GM12878 (cell line): ENCODE results near the gene HPGD. TPM values are rescaled to one million over a fixed set of nuclear protein-coding genes. Genes with fewer than 3 reads are reported as not detected.

Experiments
- ATAC-seq: fragments of 200-7000 bp; cut with Tn5 transposase; 3 replicates; pipeline ENCODE4 v1.9.1; 2020; ENCODE audit warnings: mild to moderate bottlenecking, moderate library complexity
- BruUV-seq: library from RNA; stranded (reverse); fragments of 400-500 nt; replicated peaks from 2 replicates; lab custom pipeline; 2021; lab: Mats Ljungman, UMichigan
- CTCF ChIA-PET: fragments of 300-600 bp; sonication (Branson Sonifier 250); formaldehyde crosslinking; extraction: SDS; loops from one replicate; lab custom pipeline; 2021; ENCODE audit warnings: inconsistent platforms; lab: Yijun Ruan, JAX
- POLR2A ChIA-PET: fragments of 350-600 bp; formaldehyde crosslinking; extraction: SDS; loops from one replicate; lab custom pipeline; 2021; ENCODE audit warnings: inconsistent platforms; lab: Charles Lee
- RAD21 ChIA-PET: fragments of 300-600 bp; sonication (Branson Sonifier 250); formaldehyde crosslinking; loops from one replicate; lab custom pipeline; 2023; ENCODE audit warnings: antibody characterized with exemption; ENCODE audit not compliant: unreplicated experiment; lab: Charles Lee
- SMC1A ChIA-PET: fragments of 300-600 bp; sonication (Branson Sonifier 250); formaldehyde crosslinking; loops from one replicate; lab custom pipeline; 2023; ENCODE audit not compliant: unreplicated experiment, uncharacterized antibody; lab: Charles Lee
- DNase-seq: peaks from one replicate; pipeline ENCODE4 v3.0.0-alpha.2; 2011; ENCODE audit warnings: low read depth, low spot score
- FAIRE-seq: peaks from 3 replicates; lab custom pipeline; 2011; peaks lifted over from hg19 to GRCh38; lab: Jason Lieb, UNC
- H2AFZ ChIP-seq: 2 replicates; pipeline ENCODE4 v1.6.0; 2011; ENCODE audit warnings: low read depth, low read length, control low read depth; ENCODE audit not compliant: control insufficient read depth
- H3K27ac ChIP-seq: 2 replicates; pipeline ENCODE4 v1.5.1; 2011; ENCODE audit warnings: control low read depth; ENCODE audit not compliant: control insufficient read depth, insufficient read depth
- H3K27me3 ChIP-seq, 2 experiments: replicated peaks in 1 of 2; 2 replicates each; pipeline versions ENCODE4 v1.6.0 to v1.6.1; 2011; ENCODE audit warnings: low read length in 1 of 2; ENCODE audit not compliant: control insufficient read depth in 2 of 2, insufficient read depth in 2 of 2
- H3K36me3 ChIP-seq, 2 experiments: 2 replicates each; pipeline ENCODE4 v1.5.1; 2011; ENCODE audit warnings: low read length in 1 of 2; ENCODE audit not compliant: control insufficient read depth in 2 of 2, insufficient read depth in 2 of 2
- H3K4me1 ChIP-seq: 2 replicates; pipeline ENCODE4 v1.6.1; 2011; ENCODE audit warnings: mild to moderate bottlenecking, low read length, moderate library complexity, mixed read lengths; ENCODE audit not compliant: control insufficient read depth, insufficient read depth
- H3K4me2 ChIP-seq: 2 replicates; pipeline ENCODE4 v1.6.0; 2011; ENCODE audit warnings: control low read depth; ENCODE audit not compliant: control insufficient read depth, insufficient read depth
- H3K4me3 ChIP-seq: fragments of 200-600 bp; sonication (generic); 2 replicates; pipeline ENCODE4 v1.5.1; 2016
- H3K79me2 ChIP-seq: 2 replicates; pipeline ENCODE4 v1.6.0; 2011; ENCODE audit warnings: low read length; ENCODE audit not compliant: control insufficient read depth, insufficient read depth
- H3K9ac ChIP-seq: 2 replicates; pipeline ENCODE4 v1.8.0; 2011; ENCODE audit warnings: low read length, control low read depth, mixed read lengths; ENCODE audit not compliant: control insufficient read depth, insufficient read depth
- H3K9me3 ChIP-seq: replicated peaks from 3 replicates; pipeline ENCODE4 v1.5.1; 2011; ENCODE audit warnings: mild to moderate bottlenecking, low read length; ENCODE audit not compliant: control insufficient read depth, insufficient read depth
- H4K20me1 ChIP-seq: 2 replicates; pipeline ENCODE4 v1.6.0; 2011; ENCODE audit not compliant: control insufficient read depth, insufficient read depth
- ASH2L ChIP-seq: fragments of 300-600, 200-600 bp; sonication (generic); IDR thresholded peaks from 2 replicates; pipeline ENCODE4 v1.6.1; 2017; ENCODE audit warnings: low read depth, mild to moderate bottlenecking, borderline replicate concordance
- BCL11A ChIP-seq: IDR thresholded peaks from 2 replicates; pipeline ENCODE4 v1.6.1; 2011; ENCODE audit warnings: low read depth, low read length
- NRF1 ChIP-seq: conservative IDR thresholded peaks from 2 replicates; pipeline ENCODE4 v1.6.1; 2011; ENCODE audit warnings: mild to moderate bottlenecking, low read depth, low read length, improper control_type of control experiment
- TCF12 ChIP-seq: IDR thresholded peaks from 2 replicates; pipeline ENCODE4 v1.6.1; 2011; ENCODE audit warnings: low read depth, mild to moderate bottlenecking, low read length
- WGBS: methylation state at CpG from one replicate; pipeline ENCODE4 v1.1.6; 2016; ENCODE audit warnings: low lambda C conversion rate; ENCODE audit not compliant: insufficient replicate concordance, insufficient coverage; ENCODE audit errors: missing lambda C conversion rate; 5-methylcytosine and 5-hydroxymethylcytosine counted together
- in situ Hi-C: fragments of 300-500 bp; cut with MboI; formaldehyde crosslinking; loops from 9 replicates; pipeline ENCODE4 v1.14.3; 2018; ENCODE audit warnings: mixed read lengths
- intact Hi-C: fragments of 100-400 bp; cut with micrococcal nuclease; formaldehyde crosslinking; loops from one replicate; pipeline ENCODE4 v1.14.2; 2022; ENCODE audit not compliant: unreplicated experiment
- polyA plus RNA-seq, 11 experiments: library from polyadenylated mRNA; depleted of rRNA in 4 of 11; unstranded in 6 of 11; stranded (reverse) in 5 of 11; fragments of >200 nt; fragmentation: Nextera tagmentation in 4 of 11; fragmentation: Illumina TruSeq in 1 of 11; extraction: Ambion mirVana in 4 of 11; extraction: Trizol in 1 of 11; gene quantifications; 1 replicate in 1 of 11; 2 replicates in 10 of 11; pipeline versions ENCODE4 v1.2.1 to v1.2.3, GENCODE V29; 2011 to 2016; ENCODE audit warnings: inconsistent platforms in 2 of 11, missing spikeins in 2 of 11, low read depth in 1 of 11
- total RNA-seq, 4 experiments: library from RNA; depleted of rRNA in 3 of 4; stranded (reverse); fragments of >200 nt in 3 of 4; fragmentation: Illumina TruSeq in 1 of 4; extraction: Trizol in 1 of 4; gene quantifications; 2 replicates each; pipeline versions ENCODE4 v1.2.1 to v1.2.3, GENCODE V29; 2013 to 2021
- TF ChIP-seq, protein P1 (sequence below): fragments of 450-650 bp; IDR thresholded peaks from 2 replicates; pipeline ENCODE4 v1.6.1; 2017; ENCODE audit warnings: low read depth, mild to moderate bottlenecking, moderate library complexity
- TF ChIP-seq, protein P2 (sequence below): fragments of 450-650 bp; conservative IDR thresholded peaks from 2 replicates; pipeline ENCODE4 v1.6.1; 2017; ENCODE audit warnings: mild to moderate bottlenecking, moderate library complexity
- TF ChIP-seq, protein P3 (sequence below): fragments of 450-650 bp; IDR thresholded peaks from 2 replicates; pipeline ENCODE4 v1.6.1; 2017; ENCODE audit warnings: antibody characterized with exemption, mild to moderate bottlenecking, moderate library complexity
- TF ChIP-seq, protein P4 (sequence below): fragments of 450-650 bp; IDR thresholded peaks from 2 replicates; pipeline ENCODE4 v1.6.1; 2017; ENCODE audit warnings: mild to moderate bottlenecking

Gene HPGD
- total and polyA plus RNA-seq, 10 of the 15 experiments (the other 5 are each of a cell fraction or from before 2014, with no cell fraction given), result 0.07 to 0.41 (median 0.24) TPM; not detected in 7

DNA sequence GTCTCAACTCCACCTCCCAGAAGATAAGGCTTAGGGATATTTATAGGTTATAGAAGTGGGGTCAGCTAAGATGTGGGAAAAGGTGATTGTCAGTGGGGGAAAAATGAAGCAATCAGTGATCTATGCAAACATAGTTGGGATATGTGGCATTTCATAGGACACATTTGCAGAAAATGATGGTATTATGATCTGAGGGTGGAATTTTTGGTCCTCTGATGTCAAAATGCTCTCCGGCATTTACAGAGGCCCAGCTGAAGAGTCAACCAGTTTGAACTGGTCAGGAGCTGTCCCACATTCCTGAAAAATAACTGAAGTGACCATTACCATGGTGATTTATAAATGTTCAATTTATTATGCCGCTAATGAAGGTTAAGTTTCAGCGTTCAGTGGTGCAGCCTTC, 12.2 kb upstream of the HPGD start:
- DNase-seq, result no peak
- no peak overlapping the region for H3K27ac ChIP-seq
- intact Hi-C loops (no loop called here), in situ Hi-C loops (no loop called here)
- H3K4me1 ChIP-seq, result peaks cover 10% of the 10 kb centered on the region
- no TSS peak for BruUV-seq
- POLR2A ChIA-PET, result no interaction called here
- ATAC-seq, result no peak
- no peaks in the 10 kb centered on the region for H3K36me3 ChIP-seq
- H3K9me3 ChIP-seq, result no peaks in the 10 kb centered on the region
- CTCF ChIA-PET, result interaction anchor here (1.1 kb wide), 1 partner anchor 36 kb away, joined by 4 read pairs; no protein-coding TSS in a partner anchor
- FAIRE-seq, result no peak
- H3K27me3 ChIP-seq, result no peaks in the 10 kb centered on the region
- H4K20me1 ChIP-seq, result no peaks in the 10 kb centered on the region
- H3K4me3 ChIP-seq, result no peak overlapping the region
- H3K4me2 ChIP-seq, result no peak overlapping the region
- TF ChIP-seq BCL11A (no peak), NRF1 (no peak), ASH2L (no peak), TCF12 (no peak)
- TF ChIP-seq, protein P1, sequence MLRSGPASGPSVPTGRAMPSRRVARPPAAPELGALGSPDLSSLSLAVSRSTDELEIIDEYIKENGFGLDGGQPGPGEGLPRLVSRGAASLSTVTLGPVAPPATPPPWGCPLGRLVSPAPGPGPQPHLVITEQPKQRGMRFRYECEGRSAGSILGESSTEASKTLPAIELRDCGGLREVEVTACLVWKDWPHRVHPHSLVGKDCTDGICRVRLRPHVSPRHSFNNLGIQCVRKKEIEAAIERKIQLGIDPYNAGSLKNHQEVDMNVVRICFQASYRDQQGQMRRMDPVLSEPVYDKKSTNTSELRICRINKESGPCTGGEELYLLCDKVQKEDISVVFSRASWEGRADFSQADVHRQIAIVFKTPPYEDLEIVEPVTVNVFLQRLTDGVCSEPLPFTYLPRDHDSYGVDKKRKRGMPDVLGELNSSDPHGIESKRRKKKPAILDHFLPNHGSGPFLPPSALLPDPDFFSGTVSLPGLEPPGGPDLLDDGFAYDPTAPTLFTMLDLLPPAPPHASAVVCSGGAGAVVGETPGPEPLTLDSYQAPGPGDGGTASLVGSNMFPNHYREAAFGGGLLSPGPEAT, result no peak
- TF ChIP-seq, protein P2, sequence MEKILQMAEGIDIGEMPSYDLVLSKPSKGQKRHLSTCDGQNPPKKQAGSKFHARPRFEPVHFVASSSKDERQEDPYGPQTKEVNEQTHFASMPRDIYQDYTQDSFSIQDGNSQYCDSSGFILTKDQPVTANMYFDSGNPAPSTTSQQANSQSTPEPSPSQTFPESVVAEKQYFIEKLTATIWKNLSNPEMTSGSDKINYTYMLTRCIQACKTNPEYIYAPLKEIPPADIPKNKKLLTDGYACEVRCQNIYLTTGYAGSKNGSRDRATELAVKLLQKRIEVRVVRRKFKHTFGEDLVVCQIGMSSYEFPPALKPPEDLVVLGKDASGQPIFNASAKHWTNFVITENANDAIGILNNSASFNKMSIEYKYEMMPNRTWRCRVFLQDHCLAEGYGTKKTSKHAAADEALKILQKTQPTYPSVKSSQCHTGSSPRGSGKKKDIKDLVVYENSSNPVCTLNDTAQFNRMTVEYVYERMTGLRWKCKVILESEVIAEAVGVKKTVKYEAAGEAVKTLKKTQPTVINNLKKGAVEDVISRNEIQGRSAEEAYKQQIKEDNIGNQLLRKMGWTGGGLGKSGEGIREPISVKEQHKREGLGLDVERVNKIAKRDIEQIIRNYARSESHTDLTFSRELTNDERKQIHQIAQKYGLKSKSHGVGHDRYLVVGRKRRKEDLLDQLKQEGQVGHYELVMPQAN, result no peak
- TF ChIP-seq, protein P3, sequence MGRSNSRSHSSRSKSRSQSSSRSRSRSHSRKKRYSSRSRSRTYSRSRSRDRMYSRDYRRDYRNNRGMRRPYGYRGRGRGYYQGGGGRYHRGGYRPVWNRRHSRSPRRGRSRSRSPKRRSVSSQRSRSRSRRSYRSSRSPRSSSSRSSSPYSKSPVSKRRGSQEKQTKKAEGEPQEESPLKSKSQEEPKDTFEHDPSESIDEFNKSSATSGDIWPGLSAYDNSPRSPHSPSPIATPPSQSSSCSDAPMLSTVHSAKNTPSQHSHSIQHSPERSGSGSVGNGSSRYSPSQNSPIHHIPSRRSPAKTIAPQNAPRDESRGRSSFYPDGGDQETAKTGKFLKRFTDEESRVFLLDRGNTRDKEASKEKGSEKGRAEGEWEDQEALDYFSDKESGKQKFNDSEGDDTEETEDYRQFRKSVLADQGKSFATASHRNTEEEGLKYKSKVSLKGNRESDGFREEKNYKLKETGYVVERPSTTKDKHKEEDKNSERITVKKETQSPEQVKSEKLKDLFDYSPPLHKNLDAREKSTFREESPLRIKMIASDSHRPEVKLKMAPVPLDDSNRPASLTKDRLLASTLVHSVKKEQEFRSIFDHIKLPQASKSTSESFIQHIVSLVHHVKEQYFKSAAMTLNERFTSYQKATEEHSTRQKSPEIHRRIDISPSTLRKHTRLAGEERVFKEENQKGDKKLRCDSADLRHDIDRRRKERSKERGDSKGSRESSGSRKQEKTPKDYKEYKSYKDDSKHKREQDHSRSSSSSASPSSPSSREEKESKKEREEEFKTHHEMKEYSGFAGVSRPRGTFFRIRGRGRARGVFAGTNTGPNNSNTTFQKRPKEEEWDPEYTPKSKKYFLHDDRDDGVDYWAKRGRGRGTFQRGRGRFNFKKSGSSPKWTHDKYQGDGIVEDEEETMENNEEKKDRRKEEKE, result no peak
- TF ChIP-seq, protein P4, sequence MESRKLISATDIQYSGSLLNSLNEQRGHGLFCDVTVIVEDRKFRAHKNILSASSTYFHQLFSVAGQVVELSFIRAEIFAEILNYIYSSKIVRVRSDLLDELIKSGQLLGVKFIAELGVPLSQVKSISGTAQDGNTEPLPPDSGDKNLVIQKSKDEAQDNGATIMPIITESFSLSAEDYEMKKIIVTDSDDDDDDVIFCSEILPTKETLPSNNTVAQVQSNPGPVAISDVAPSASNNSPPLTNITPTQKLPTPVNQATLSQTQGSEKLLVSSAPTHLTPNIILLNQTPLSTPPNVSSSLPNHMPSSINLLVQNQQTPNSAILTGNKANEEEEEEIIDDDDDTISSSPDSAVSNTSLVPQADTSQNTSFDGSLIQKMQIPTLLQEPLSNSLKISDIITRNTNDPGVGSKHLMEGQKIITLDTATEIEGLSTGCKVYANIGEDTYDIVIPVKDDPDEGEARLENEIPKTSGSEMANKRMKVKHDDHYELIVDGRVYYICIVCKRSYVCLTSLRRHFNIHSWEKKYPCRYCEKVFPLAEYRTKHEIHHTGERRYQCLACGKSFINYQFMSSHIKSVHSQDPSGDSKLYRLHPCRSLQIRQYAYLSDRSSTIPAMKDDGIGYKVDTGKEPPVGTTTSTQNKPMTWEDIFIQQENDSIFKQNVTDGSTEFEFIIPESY, result no peak
- no peaks in the 10 kb centered on the region for H3K79me2 ChIP-seq
- no peak overlapping the region for H3K9ac ChIP-seq
- SMC1A ChIA-PET, result no interaction called here
- RAD21 ChIA-PET, result no interaction called here
- WGBS, result 70% methylated on average over 3 of the region's 3 CpGs
- no peak overlapping the region for H2AFZ ChIP-seq
